KBM-7 (cell line): ENCODE results near the gene AK3.
"Not testable (repeated sequence)": the region's sequence is repeated elsewhere in the genome, so short reads cannot be mapped to it uniquely, and the experiment has no call there.

ENCODE experiments used
- DNase-seq: peaks from one replicate; pipeline ENCODE4 v3.0.0-alpha.2; 2015
- in situ Hi-C: fragments of 300-500 bp; cut with MboI; formaldehyde crosslinking; loops from 2 replicates; pipeline ENCODE4 v1.14.3; 2020; ENCODE audit warnings: low sequenced_read_pairs, low pct_unique_long_range_greater_than_20kb, mixed read lengths

AK3 gene

GRCh38 chr9:4679268-4680172 lies 61.5 kb downstream of the AK3 start, which contains the start of gene CDC37L1:
Gene CDC37L1, plus strand, starts transcription at chr9:4679569. Its CDS starts 199 bp downstream, at chr9:4679768.
- in situ Hi-C loops: no loop called here
- peak; percentile 99 for DNase-seq

DNA sequence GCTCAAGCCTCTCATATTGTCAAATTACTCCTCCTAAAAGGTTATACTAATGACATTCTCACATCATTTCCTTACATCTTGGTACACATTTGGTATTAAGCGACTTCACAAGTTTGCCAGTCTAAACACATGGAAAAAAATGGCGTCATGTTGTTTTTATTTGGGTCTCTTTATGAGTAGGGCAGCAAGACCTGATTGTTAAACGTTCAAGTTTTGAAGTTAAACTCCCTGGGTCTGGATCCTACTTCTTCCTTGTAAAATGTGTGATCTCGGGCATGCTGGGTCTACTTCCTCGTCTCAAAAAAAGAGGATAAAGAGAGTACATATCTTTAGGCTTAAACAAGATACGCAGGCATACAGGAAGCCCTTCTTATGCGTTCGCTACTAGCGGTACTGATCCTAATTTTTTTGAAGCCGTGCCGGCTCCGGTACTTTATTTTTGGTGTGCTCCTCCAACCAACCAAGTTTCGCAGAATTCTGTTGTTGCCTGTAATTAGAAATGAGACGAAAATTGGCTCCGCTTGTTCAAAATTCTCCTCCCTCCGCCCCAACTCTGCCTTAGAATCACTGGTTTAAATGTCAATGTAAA lies 62.2 kb downstream of the AK3 start:
- DNase-seq: no peak
- in situ Hi-C loops: no loop called here

DNA sequence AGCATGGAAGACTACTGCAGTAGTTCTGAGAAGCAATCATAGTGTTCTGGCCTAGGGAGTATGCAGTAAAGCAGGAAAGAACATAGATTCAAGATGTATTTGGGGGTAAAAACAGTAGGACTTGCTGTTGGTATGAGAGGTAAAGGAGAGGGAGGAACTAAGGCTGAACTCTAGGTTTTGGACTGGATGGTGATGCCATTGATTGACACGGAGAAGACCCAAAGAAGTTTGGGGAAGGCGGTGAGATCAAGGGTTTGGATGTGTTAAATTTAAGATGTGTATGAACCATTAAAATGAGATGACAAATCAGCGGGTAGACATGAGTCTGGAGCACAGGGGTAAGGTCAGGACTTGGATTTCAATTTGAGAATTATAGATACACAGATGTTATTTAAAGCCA lies 63.6 kb downstream of the AK3 start:
- in situ Hi-C loops: no loop called here
- no peak for DNase-seq

DNA sequence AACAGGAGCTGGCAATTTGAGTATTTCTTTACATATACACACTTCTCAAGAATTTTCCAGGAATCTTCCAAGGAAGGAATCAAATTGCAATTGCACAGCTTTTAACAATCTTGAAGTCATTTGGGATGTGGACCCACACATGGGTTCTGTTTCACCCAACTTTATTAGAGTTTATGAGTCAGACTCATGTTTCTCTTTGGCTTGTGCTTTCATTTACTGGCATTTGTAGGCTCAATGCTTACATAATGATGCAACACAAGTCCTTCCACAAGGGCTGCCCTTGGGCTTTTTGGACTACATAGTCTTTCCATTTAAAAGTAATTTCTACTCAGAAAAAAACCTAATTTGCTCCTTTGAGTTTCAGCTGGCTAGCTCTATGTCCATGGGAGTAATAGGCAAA lies 66.2 kb downstream of the AK3 start:
- in situ Hi-C loops: no loop called here

DNA sequence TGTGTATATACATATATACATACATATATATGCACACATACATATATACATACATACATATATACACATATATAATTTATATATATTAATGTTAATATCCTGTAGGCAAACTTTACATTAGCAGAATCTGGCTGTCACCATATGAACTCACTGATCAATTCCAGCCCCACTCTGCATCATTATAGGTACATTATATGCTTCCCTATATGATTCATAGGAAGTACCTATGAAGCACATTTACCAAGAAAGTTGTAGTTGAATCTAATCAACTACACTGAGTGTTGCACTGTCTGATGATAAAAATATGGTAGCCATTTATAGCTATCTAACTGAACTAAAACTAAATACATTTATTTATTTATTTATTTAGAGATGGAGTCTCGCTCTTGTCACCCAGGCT lies 69.3 kb downstream of the AK3 start:
- in situ Hi-C loops: no loop called here
- DNase-seq: no peak

More for the DNA sequence above, 66.2 kb downstream of the AK3 start:
- no peak for DNase-seq

DNA sequence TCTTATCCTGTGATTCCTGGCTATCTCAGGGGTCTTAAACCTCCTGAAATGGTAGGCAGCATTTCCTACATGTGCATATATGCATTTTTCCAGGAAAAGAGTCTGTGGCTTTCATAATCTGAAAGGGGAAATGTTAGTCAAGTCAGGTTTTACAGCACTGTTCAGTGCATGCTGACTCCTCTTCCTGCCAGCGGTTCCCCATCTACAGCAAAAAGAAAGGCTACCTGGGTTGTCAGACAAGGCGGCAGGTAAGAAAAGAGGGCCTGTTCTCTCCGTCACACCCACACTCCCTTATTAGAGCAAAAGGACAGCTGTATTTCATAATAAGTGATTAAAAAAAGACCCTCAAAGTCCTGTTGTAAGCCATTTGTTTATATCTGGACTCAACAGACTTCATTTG lies 70.4 kb downstream of the AK3 start:
- peak; percentile 43 for DNase-seq
- in situ Hi-C loops: no loop called here

- in situ Hi-C loops: no loop called here
- no peak for DNase-seq
Measured at GRCh38 chr9:4669890-4670289, 71.1 kb downstream of the AK3 start.

DNA sequence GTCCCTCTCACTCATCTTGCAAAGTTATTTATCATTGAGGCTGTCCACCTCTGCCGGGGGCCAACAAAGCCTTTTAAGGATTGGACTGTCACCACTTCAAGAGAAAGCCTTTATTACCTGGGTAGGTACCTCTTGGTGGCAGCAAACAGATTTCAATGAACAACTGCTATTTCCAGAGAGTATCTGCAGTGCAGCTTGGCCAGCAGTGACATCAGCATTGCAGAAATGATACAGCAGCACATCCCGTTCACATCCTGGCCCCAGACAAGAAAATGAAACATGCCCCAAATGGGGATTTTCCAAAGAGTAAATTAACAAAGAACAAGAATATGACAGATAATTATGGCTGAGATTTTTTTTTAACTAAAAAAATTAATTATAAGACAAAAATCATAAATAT lies 72.4 kb downstream of the AK3 start:
- in situ Hi-C loops: no loop called here
- DNase-seq: no peak

DNA sequence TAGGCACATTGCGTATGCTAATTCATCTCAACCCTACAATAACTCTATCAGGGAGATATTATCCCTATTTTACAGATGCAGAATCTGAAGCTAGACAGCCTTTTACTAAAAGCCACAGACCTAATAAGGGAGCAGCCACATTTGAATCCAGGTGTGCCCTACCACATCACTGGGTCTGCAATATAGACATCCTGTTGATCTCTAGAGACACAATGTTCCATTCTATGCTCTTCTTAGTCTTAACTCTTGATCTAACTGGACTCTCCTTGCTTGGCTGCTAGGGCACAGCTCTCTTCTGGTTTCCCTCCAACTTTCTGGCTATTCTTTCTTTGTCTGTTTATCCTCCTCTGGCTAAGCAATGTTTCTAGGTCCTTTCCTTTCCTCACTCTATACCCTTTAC lies 73.3 kb downstream of the AK3 start:
- in situ Hi-C loops: no loop called here

GRCh38 chr9:4666042-4666699 lies 74.8 kb downstream of the AK3 start, which contains the start of gene SPATA6L:
Gene SPATA6L, minus strand, starts transcription at chr9:4666480. Its CDS starts 230 bp downstream, at chr9:4666250.
- DNase-seq: peak; percentile 50
- in situ Hi-C loops: no loop called here

More for the DNA sequence above, 73.3 kb downstream of the AK3 start:
- no peak for DNase-seq

DNA sequence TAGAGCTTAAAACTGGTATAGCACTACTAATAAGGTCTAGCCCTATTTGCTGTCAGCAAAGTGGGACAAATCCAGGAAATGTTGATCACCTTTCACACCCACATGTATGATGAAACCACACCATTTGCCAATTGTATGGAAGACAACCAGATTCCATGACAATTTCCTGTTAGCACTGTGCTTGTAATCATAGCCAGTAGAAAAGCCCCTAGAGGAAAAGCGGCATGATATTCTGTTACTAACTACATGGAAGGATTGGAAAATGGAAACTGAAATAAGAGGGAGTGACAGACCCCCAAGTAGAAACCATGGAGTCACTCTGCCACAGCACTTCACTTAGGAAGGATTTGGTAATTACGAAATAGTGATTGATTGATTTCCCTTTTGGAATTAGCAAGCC lies 75.6 kb downstream of the AK3 start:
- DNase-seq: no peak
- in situ Hi-C loops: no loop called here

DNA sequence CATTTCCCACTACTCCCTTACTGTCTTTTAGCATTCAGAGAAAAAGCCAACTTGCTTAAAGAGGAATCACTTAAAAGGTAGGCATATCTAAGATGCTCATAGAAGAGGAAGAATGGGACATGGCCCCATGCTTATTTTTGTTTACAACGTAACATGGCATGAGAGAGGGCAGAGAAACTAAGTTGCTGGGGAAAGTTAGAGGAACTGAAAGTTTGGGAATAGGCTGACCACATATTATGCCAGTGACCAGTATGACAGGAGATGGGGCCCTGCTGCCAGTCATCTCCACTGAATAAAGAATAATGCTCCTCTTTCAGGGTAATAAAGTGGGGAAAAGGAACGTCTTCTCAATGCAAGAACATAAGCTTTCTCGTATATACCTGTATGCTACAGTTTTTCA lies 77.0 kb downstream of the AK3 start:
- no peak for DNase-seq
- in situ Hi-C loops: no loop called here

DNA sequence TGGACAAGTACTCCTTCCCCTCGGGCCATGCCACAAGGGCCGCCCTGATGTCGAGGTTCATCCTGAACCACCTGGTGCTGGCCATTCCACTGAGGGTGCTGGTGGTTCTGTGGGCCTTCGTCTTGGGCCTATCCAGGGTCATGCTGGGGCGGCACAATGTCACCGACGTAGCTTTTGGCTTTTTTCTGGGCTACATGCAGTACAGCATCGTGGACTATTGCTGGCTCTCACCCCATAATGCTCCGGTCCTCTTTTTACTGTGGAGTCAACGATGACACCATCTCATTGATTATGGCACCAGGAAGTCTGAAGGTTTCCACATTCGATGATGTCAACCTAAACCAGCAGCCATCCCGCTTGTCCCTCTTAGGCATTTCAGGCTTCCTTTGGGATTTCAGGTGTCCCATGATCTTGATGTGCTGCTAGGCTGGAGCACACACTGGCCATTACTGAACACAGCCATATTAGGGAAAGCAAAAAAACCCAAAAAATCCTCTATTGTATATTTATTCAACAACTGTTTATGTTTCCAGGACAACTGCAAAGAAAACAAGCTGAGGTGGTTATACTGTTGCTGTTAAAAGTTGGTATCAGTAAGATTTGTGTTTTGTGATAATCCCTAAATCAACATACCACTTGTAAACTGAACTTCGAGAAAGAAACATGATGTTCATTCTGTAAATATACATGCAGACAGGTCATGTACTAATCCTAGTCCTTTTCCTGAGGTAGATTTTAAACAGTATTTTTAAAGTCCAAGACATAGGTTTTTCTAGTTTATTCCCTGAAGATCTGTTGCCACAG lies 77.8 kb downstream of the AK3 start:
- in situ Hi-C loops: no loop called here

DNA sequence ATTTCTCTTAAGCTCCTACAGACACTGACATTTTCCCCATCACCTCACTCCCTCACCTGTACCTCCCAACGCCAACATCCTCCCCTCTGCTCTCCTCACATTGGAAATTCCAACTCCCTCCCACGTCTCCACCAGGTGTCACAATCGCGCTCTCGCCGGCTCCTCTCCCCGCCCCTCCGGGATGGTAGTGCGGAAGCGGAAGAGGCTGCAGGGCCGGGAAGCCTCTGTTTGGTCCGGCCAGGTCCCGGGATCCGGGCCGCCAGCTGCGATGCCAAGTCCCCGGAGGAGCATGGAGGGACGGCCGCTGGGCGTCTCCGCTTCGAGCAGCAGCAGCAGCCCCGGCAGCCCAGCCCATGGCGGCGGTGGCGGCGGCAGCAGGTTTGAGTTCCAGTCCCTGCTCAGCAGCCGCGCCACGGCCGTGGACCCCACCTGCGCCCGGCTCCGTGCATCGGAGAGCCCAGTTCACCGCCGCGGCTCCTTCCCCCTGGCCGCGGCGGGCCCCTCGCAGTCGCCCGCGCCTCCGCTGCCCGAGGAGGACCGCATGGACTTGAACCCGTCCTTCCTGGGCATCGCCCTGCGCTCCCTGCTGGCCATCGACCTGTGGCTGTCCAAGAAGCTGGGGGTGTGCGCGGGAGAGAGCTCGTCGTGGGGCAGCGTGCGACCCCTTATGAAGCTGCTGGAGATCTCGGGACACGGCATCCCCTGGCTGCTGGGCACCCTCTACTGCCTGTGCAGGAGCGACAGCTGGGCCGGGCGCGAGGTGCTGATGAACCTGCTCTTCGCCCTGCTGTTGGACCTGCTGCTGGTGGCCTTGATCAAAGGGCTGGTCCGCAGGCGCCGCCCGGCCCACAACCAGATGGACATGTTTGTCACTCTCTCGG lies 78.7 kb downstream of the AK3 start, which contains the start of gene PLPP6:
TSS of gene PLPP6 (plus strand) at position 187 of the 881 bp plus-strand sequence. CDS start at position 269, 82 bp downstream.
- DNase-seq: peak; percentile 74

More for the DNA sequence above, 77.8 kb downstream of the AK3 start:
- no peak for DNase-seq

GRCh38 chr9:4661611-4662010 lies 79.4 kb downstream of the AK3 start:
- in situ Hi-C loops: no loop called here

More for the DNA sequence above, 78.7 kb downstream of the AK3 start, which contains the start of gene PLPP6:
- in situ Hi-C loops: no loop called here

DNA sequence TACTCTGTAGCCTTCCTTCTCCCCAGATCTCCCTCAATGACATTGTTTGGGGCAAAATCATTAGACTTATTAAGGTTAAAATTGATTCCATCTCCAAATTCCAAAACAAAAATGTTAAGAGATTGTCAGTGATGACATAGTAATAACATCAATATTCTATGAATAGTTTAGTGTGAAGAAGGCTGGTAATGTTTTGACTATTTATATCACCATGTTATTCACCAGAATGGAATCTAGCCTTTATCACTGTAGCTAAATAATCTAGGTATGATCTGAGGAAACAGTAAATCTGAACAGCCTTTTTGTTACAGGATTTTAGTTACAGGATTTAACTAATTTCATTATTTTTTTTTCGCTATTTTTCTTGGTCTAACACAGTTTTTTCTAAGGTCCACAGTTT lies 79.8 kb downstream of the AK3 start:
- DNase-seq: no peak
- in situ Hi-C loops: no loop called here

More at GRCh38 chr9:4661611-4662010, 79.4 kb downstream of the AK3 start:
- DNase-seq: peak; percentile 47

DNA sequence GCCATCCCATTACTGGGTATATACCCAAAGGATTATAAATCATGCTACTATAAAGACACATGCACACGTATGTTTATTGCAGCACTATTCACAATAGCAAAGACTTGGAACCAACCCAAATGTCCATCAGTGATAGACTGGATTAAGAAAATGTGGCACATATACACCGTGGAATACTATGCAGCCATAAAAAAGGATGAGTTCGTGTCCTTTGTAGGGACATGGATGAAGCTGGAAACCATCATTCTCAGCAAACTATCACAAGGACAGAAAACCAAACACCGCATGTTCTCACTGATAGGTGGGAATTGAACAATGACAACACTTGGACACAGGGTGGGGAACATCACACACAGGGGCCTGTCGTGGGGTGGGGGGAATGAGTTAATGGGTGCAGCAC lies 80.3 kb downstream of the AK3 start:
- in situ Hi-C loops, DNase-seq: not testable (repeated sequence)
